Transverse colon (tissue), 4 donors: Measurements from ENCODE around the gene GDF11. TPM values are rescaled to one million over a fixed set of nuclear protein-coding genes. Genes with fewer than 3 reads are reported as not detected.

ENCODE experiments used
- DNase-seq: peaks from one replicate; pipeline ENCODE4 v3.0.0-alpha.2; 2019
- H3K27ac ChIP-seq, 4 donors: fragments of 200-600 bp; sonication (generic); 2 replicates each; pipeline ENCODE4 v1.5.1; 2016 to 2018; ENCODE audit warnings: inconsistent platforms in 4 of 4
- H3K27me3 ChIP-seq: fragments of 200-600 bp; sonication (generic); 2 replicates; pipeline ENCODE4 v1.5.1; 2017; ENCODE audit warnings: inconsistent platforms
- H3K36me3 ChIP-seq, 4 donors: fragments of 200-600 bp; sonication (generic); 2 replicates each; pipeline ENCODE4 v1.5.1; 2017 to 2019; ENCODE audit warnings: inconsistent platforms in 4 of 4
- H3K4me1 ChIP-seq, 4 donors: fragments of 200-600 bp; sonication (generic); 2 replicates each; pipeline ENCODE4 v1.5.1; 2017 to 2020; ENCODE audit warnings: inconsistent platforms in 4 of 4
- H3K4me3 ChIP-seq, 4 donors: fragments of 200-600 bp; sonication (generic); 1 replicate in 1 of 4; 2 replicates in 3 of 4; pipeline versions ENCODE4 v1.5.1 to v1.6.1; 2017 to 2019; ENCODE audit warnings: inconsistent platforms in 4 of 4
- H3K9me3 ChIP-seq, 2 donors: fragments of 200-600 bp; sonication (generic); 2 replicates each; pipeline ENCODE4 v1.5.1; 2017 to 2019; ENCODE audit warnings: inconsistent platforms in 2 of 2
- POLR2A ChIP-seq: fragments of 450-650 bp; IDR thresholded peaks from one replicate; pipeline ENCODE4 v1.6.1; 2016; ENCODE audit warnings: antibody characterized with exemption, mild to moderate bottlenecking, moderate library complexity
- WGBS, 2 donors: methylation state at CpG; one replicate each; pipeline ENCODE4 v1.1.5; 2018; ENCODE audit warnings: low coverage in 1 of 2; 5-methylcytosine and 5-hydroxymethylcytosine counted together
- in situ Hi-C, 4 donors: fragments of 200-750 bp; cut with MboI; loops; one replicate each; pipeline versions ENCODE4 v1.15.0 to v1.15.1; 2017; ENCODE audit warnings: low sequenced_read_pairs in 3 of 4, low pct_ligation_motif_present in 1 of 4, low pct_unique_long_range_greater_than_20kb in 1 of 4
- intact Hi-C: fragments of 100-400 bp; cut with DNase I; formaldehyde crosslinking; loops from one replicate; pipeline ENCODE4 v1.15.1; 2023; ENCODE audit warnings: low total_unique reads
- small RNA-seq, 4 donors: library from RNA; depleted of rRNA; stranded (forward); fragments of <200 nt; gene quantifications; one replicate each; pipeline ENCODE3, GENCODE V24; 2016
- total RNA-seq, 4 donors: library from RNA; depleted of rRNA; stranded (reverse); fragments of >200 nt; gene quantifications; one replicate each; pipeline ENCODE4 v1.1.0, GENCODE V29; 2016

Gene GDF11
- total RNA-seq, 4 donors from 2014 or later: 0.37 to 1.7 (median 0.60) TPM

DNA sequence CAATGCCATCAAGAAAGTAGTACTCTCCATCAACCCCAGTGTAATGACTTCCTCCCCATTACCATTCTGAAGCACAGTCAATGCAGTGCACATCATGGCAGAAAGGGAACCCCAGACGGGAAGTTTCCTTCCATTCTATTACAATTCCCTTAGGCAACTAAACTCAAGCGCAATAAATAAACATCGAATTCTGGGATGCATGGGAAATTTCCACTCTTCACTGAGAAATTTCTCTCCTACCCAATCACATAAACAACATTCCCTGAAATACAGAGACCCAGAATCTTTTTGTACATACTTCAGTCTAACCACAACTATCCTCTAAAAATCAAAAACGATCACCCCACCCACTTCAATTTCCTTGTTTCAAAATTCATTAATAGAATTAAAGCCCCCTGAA is 54.6 kb downstream of the GDF11 start:
- in situ Hi-C loops (loop anchor here in 1 of 4 donors (5.0 kb wide), 1 partner anchor 50 kb away; no protein-coding TSS in a partner anchor), intact Hi-C loops (loop anchor here (10.0 kb wide), 1 partner anchor 53 kb away; the partner anchor contains the start of gene GDF11)
- 75 to 86% methylated on average over 4 of the region's 4 CpGs for WGBS, 2 donors
- H3K27ac ChIP-seq: no peak overlapping the region
- H3K9me3 ChIP-seq: no peaks in the 10 kb centered on the region
- H3K4me1 ChIP-seq: peaks cover 0 to 7% (median 0%) of the 10 kb centered on the region in 4 donors
- no peak for TF ChIP-seq POLR2A
- no peak overlapping the region for H3K4me3 ChIP-seq
- no peak for DNase-seq
- peaks cover 0 to 71% (median 38%) of the 10 kb centered on the region in 4 donors for H3K36me3 ChIP-seq
- no peaks in the 10 kb centered on the region for H3K27me3 ChIP-seq

Small RNA genes lying within 50 kb of the gene (small RNA-seq; reads per million reads assigned to genes)
- 0 reads per million in 4 donors for gene AC009779.1
- gene RF00017: 0 reads per million in 4 donors

Other genes with a start within 250 kb of the GDF11 start
- gene OR6C4, start 193.5 kb upstream of the GDF11 start, total RNA-seq: not detected
- not detected for gene OR2AP1, start 170.7 kb upstream of the GDF11 start, total RNA-seq
- not detected for gene OR10P1, start 106.2 kb upstream of the GDF11 start, total RNA-seq
- 100 to 1,000 TPM in 1 of 4 donors, 10 to 100 TPM in 3; 14.4 to 125 (median 23.6) TPM for gene ITGA7, start 35.2 kb upstream of the GDF11 start, total RNA-seq
- 100 to 1,000 TPM; 158 to 494 (median 381) TPM for gene BLOC1S1, start 27.1 kb upstream of the GDF11 start, total RNA-seq
- gene RDH5, start 22.7 kb upstream of the GDF11 start, total RNA-seq: 10 to 100 TPM; 16.5 to 74.4 (median 58.3) TPM
- 100 to 1,000 TPM; 427 to 723 (median 581) TPM for gene CD63, start 14.1 kb upstream of the GDF11 start, total RNA-seq
- 10 to 100 TPM; 38.0 to 50.7 (median 45.0) TPM for gene SARNP, start 74.6 kb downstream of the GDF11 start, total RNA-seq
- gene ORMDL2, start 74.9 kb downstream of the GDF11 start, total RNA-seq: 10 to 100 TPM in 2 of 4 donors, 1 to 10 TPM in 2; 3.7 to 40.3 (median 21.7) TPM
- 10 to 100 TPM; 10.3 to 35.4 (median 24.1) TPM for gene DNAJC14, start 86.5 kb downstream of the GDF11 start, total RNA-seq
- 10 to 100 TPM in 2 of 4 donors, 1 to 10 TPM in 2; 5.2 to 29.2 (median 14.8) TPM for gene MMP19, start 99.8 kb downstream of the GDF11 start, total RNA-seq
- gene PYM1, start 184.8 kb downstream of the GDF11 start, total RNA-seq: 10 to 100 TPM; 35.2 to 56.4 (median 47.8) TPM
- gene DGKA, start 188.0 kb downstream of the GDF11 start, total RNA-seq: 100 to 1,000 TPM; 101 to 268 (median 138) TPM
- 1 to 10 TPM in 3 of 4 donors, not detected in 1; 2.4 to 7.0 (median 4.9) TPM for gene PMEL, start 222.9 kb downstream of the GDF11 start, total RNA-seq
- gene CDK2, start 223.7 kb downstream of the GDF11 start, total RNA-seq: 10 to 100 TPM in 3 of 4 donors, 1 to 10 TPM in 1; 6.7 to 22.3 (median 11.1) TPM
- 10 to 100 TPM; 66.3 to 97.5 (median 88.4) TPM for gene RAB5B, start 231.0 kb downstream of the GDF11 start, total RNA-seq